Activated naive CD4-positive, alpha-beta T cell treated with anti-CD3 and anti-CD28 coated beads, Interleukin-2, amount 50 U/mL, for 24 hours (primary cell): ENCODE results near the gene PIGS.

ENCODE experiments used
- H3K27ac Mint-ChIP-seq: one replicate; pipeline ENCODE4 v1.8.0; 2021; ENCODE audit warnings: mild to moderate bottlenecking, mixed read lengths
- H3K27me3 Mint-ChIP-seq: one replicate; pipeline ENCODE4 v1.8.0; 2021; ENCODE audit warnings: mixed read lengths
- H3K36me3 Mint-ChIP-seq: one replicate; pipeline ENCODE4 v1.8.0; 2021; ENCODE audit warnings: mixed read lengths
- H3K4me1 Mint-ChIP-seq: one replicate; pipeline ENCODE4 v1.8.0; 2021; ENCODE audit warnings: mixed read lengths
- H3K4me3 Mint-ChIP-seq: one replicate; pipeline ENCODE4 v1.8.0; 2021; ENCODE audit warnings: mild to moderate bottlenecking, mixed read lengths
- H3K9me3 Mint-ChIP-seq: one replicate; pipeline ENCODE4 v1.8.0; 2021; ENCODE audit warnings: mixed read lengths

Gene PIGS

GRCh38 chr17:28518578-28518977, 52.7 kb downstream of the PIGS start:
- Mint-ChIP-seq H3K4me1 (no peaks in the 10 kb centered on the region), H3K36me3 (no peaks in the 10 kb centered on the region), H3K27ac (no peak overlapping the region), H3K9me3 (no peaks in the 10 kb centered on the region), H3K27me3 (peaks cover 2% of the 10 kb centered on the region), H3K4me3 (no peak overlapping the region)

GRCh38 chr17:28518132-28518531, 53.2 kb downstream of the PIGS start:
- Mint-ChIP-seq H3K4me3 (no peak overlapping the region), H3K27ac (no peak overlapping the region), H3K9me3 (no peaks in the 10 kb centered on the region), H3K4me1 (no peaks in the 10 kb centered on the region), H3K27me3 (peaks cover 2% of the 10 kb centered on the region), H3K36me3 (no peaks in the 10 kb centered on the region)

GRCh38 chr17:28515518-28515917, 55.8 kb downstream of the PIGS start:
- H3K27ac Mint-ChIP-seq: no peak overlapping the region
- H3K27me3 Mint-ChIP-seq: peaks cover 2% of the 10 kb centered on the region
- no peaks in the 10 kb centered on the region for H3K36me3 Mint-ChIP-seq
- H3K4me3 Mint-ChIP-seq: no peak overlapping the region
- H3K4me1 Mint-ChIP-seq: no peaks in the 10 kb centered on the region
- no peaks in the 10 kb centered on the region for H3K9me3 Mint-ChIP-seq

- H3K27ac Mint-ChIP-seq: no peak overlapping the region
These were observed 56.7 kb downstream of the PIGS start for GRCh38 chr17:28514561-28515002.

GRCh38 chr17:28513476-28513875, 57.8 kb downstream of the PIGS start:
- no peaks in the 10 kb centered on the region for H3K36me3 Mint-ChIP-seq
- H3K4me1 Mint-ChIP-seq: no peaks in the 10 kb centered on the region
- no peak overlapping the region for H3K27ac Mint-ChIP-seq
- H3K9me3 Mint-ChIP-seq: no peaks in the 10 kb centered on the region
- H3K27me3 Mint-ChIP-seq: peaks cover 6% of the 10 kb centered on the region
- H3K4me3 Mint-ChIP-seq: no peak overlapping the region

More at GRCh38 chr17:28514561-28515002, 56.7 kb downstream of the PIGS start:
- Mint-ChIP-seq H3K9me3 (no peaks in the 10 kb centered on the region), H3K36me3 (no peaks in the 10 kb centered on the region), H3K27me3 (peaks cover 3% of the 10 kb centered on the region), H3K4me1 (no peaks in the 10 kb centered on the region), H3K4me3 (no peak overlapping the region)

- Mint-ChIP-seq H3K4me3 (no peak overlapping the region), H3K36me3 (no peaks in the 10 kb centered on the region), H3K9me3 (no peaks in the 10 kb centered on the region), H3K27me3 (peaks cover 9% of the 10 kb centered on the region), H3K27ac (no peak overlapping the region), H3K4me1 (no peaks in the 10 kb centered on the region)
These were observed 59.4 kb downstream of the PIGS start for GRCh38 chr17:28511858-28512461.

GRCh38 chr17:28509789-28510188, 61.5 kb downstream of the PIGS start:
- Mint-ChIP-seq H3K4me1 (no peaks in the 10 kb centered on the region), H3K27ac (no peak overlapping the region), H3K27me3 (peaks cover 9% of the 10 kb centered on the region), H3K4me3 (no peak overlapping the region), H3K9me3 (no peaks in the 10 kb centered on the region), H3K36me3 (no peaks in the 10 kb centered on the region)

- no peaks in the 10 kb centered on the region for H3K4me1 Mint-ChIP-seq
- no peak overlapping the region for H3K4me3 Mint-ChIP-seq
- peaks cover 10% of the 10 kb centered on the region for H3K27me3 Mint-ChIP-seq
- no peak overlapping the region for H3K27ac Mint-ChIP-seq
- H3K36me3 Mint-ChIP-seq: no peaks in the 10 kb centered on the region
- no peaks in the 10 kb centered on the region for H3K9me3 Mint-ChIP-seq
These were observed 63.1 kb downstream of the PIGS start for GRCh38 chr17:28508211-28508724.

GRCh38 chr17:28507567-28508203, 63.6 kb downstream of the PIGS start:
- no peaks in the 10 kb centered on the region for H3K9me3 Mint-ChIP-seq
- peaks cover 10% of the 10 kb centered on the region for H3K27me3 Mint-ChIP-seq
- H3K27ac Mint-ChIP-seq: no peak overlapping the region
- H3K36me3 Mint-ChIP-seq: no peaks in the 10 kb centered on the region
- H3K4me3 Mint-ChIP-seq: no peak overlapping the region
- H3K4me1 Mint-ChIP-seq: no peaks in the 10 kb centered on the region

GRCh38 chr17:28506763-28507487, 64.4 kb downstream of the PIGS start:
- H3K27ac Mint-ChIP-seq: no peak overlapping the region
- peaks cover 10% of the 10 kb centered on the region for H3K27me3 Mint-ChIP-seq
- H3K36me3 Mint-ChIP-seq: no peaks in the 10 kb centered on the region

GRCh38 chr17:28505986-28506665, 65.2 kb downstream of the PIGS start, which contains the start of gene FOXN1:
Gene FOXN1 (plus strand): TSS chr17:28506348. CDS start chr17:28523970, 17,622 bp downstream.
- Mint-ChIP-seq H3K4me3 (no peak within 1 kb of the TSS), H3K9me3 (no peaks in the 10 kb centered on the region), H3K27ac (no peak within 1 kb of the TSS), H3K36me3 (no peaks in the 10 kb centered on the region), H3K27me3 (peaks cover 10% of the 10 kb centered on the region), H3K4me1 (no peaks in the 10 kb centered on the region)

More at GRCh38 chr17:28506763-28507487, 64.4 kb downstream of the PIGS start:
- no peaks in the 10 kb centered on the region for H3K9me3 Mint-ChIP-seq
- H3K4me1 Mint-ChIP-seq: no peaks in the 10 kb centered on the region
- H3K4me3 Mint-ChIP-seq: no peak overlapping the region

- Mint-ChIP-seq H3K9me3 (no peaks in the 10 kb centered on the region), H3K27me3 (peaks cover 5% of the 10 kb centered on the region), H3K36me3 (no peaks in the 10 kb centered on the region), H3K4me1 (no peaks in the 10 kb centered on the region), H3K4me3 (no peak overlapping the region), H3K27ac (no peak overlapping the region)
These were observed 67.9 kb downstream of the PIGS start for GRCh38 chr17:28503420-28503819.
